NCI-H1092 treated with DMSO at 0.1 percent for 48 hours (cell line): ENCODE results near the gene SART1.
"Not testable (repeated sequence)": the region's sequence is repeated elsewhere in the genome, so short reads cannot be mapped to it uniquely, and the experiment has no call there.

Experiments used
- DNase-seq: peaks from one replicate; lab custom pipeline; 2025; lab: John Stamatoyannopoulos, UW

Gene SART1

GRCh38 chr11:66001942-66002647, 40.6 kb downstream of the SART1 start, which contains the start of the genes BANF1 and EIF1AD:
Gene BANF1 (plus strand): TSS chr11:66002503. CDS start chr11:66003251, 748 bp downstream.
Gene EIF1AD (minus strand): TSS chr11:66002157. CDS start chr11:66000389, 1,768 bp downstream.
- peak; percentile 99 for DNase-seq

DNA sequence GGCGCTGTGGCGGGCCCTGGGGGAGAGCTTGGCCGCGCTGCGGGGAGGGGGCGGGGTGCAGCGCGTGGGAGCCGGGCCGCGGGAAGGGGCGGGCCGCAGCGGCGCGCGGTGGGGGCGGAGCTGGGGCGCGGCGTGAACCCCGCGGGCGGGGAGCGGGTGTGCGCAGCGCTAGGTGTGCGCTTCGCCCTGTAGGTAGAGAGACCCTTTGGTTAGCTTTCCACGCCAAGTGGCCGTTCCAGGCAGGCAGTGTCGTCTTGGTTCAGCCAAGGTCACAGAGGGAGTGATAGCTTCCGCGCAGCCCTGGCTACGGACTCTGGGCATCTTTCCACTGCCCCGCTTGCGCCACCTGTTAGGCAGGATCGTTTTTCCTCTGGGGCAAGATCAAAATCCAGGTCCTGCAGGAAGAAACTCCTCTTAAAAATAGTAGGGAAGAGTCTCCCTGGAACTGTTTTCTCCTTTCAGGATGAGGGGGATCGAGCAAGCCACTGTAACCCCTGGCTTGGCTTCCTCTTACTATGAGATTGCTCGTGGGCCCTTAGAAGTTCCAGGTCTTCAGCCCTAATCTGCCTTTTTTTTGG, 41.2 kb downstream of the SART1 start:
- DNase-seq, result peak; percentile 70

DNA sequence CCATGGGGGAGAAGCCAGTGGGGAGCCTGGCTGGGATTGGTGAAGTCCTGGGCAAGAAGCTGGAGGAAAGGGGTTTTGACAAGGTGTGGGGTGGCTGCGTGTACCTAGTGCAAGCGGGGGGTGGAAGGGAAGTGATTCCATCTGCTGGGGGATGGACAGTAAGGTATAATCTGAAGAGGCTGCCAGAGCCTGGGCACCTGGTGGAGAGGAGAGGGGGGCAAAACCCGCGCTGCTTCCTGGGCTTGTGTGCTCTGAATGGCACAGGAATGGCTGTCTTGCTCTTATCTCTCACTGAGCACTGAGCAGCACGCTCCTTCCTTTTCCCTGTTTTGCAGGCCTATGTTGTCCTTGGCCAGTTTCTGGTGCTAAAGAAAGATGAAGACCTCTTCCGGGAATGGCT, 41.8 kb downstream of the SART1 start:
- no peak for DNase-seq

DNA sequence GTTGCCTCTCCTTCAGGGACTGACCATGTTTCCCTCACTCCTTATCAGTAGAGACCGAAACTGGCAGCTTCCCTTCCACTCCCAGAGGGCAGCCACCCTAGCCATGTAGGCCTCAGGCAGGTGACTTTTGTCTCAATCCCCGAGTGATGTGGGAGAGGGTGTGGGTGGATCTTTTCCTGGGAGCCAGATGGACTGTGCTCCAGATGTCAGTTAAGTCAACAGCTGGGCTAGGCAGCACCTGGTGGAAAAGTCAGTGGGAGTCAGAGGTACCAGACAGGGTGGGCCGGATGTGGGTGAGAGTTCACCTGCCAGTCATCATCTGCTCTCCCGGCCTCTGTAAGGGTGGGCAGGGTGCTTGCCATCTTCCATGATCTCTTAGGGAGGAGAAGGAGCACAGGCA, 42.7 kb downstream of the SART1 start:
- no peak for DNase-seq

GRCh38 chr11:66006134-66006890, 44.8 kb downstream of the SART1 start:
- no peak for DNase-seq

DNA sequence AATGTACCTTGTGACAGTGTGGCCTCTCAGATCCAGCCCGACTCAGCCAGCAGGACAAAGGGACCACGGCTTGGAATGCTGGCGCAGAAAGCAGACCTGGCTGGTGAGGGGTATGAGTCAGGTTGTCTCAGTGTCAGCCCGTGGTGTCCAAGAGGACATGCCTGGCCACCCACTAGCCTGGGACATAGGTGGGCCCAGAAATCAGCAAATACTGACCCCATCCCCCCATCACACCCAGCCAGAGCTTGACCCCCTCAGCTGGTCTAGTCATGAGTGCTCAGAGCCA, 45.3 kb downstream of the SART1 start:
- DNase-seq, result no peak

GRCh38 chr11:66007201-66007634, 45.7 kb downstream of the SART1 start:
- no peak for DNase-seq

DNA sequence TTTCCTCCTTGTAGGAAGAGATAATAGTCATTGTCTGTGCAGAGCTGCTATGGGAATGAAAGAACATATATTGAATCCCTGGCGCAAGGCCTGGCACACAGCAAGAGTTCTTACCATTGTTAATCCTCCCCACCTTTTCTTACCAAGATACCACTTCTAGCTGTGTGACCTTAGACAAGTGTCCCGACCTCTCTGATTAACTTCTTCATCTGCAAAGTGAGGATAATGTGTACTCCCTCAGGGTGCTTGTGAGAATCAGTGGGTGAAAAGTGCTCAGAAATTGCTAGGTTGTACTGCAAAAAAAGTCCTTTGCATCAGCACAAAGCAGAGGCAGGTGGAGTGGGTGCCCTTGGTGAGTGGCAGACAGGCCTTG, 46.5 kb downstream of the SART1 start:
- DNase-seq, result no peak

DNA sequence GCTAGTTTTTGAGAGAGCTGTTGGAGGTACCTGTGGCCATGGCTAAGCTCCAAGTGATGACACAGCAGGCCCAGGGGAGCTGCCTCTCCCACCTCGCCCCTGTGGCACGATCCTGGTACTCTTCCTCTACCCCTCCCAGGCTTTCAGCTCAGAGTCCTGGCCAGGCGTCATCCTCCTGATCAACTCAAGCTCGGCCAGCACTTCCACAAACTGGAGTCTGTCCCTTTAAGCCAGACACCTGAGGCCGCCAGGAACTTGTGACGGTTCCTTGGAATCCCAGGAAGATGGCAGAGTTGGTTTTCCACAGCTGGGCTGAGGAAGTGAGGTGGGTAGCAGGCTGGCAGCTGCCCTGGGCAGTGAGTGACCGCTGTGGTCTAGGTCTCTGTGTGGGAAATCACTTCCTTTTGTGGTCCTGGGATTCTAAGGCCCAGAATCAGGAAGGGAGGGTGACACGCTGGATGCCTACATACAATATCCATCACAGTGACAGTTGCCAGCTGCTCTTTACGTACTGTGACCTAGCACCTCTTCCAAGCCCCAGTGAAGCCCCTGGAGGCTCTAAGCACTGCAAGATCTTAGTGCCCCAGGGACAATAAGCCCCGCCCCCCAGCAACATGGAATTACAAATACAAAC, 47.1 kb downstream of the SART1 start:
- DNase-seq, result no peak

DNA sequence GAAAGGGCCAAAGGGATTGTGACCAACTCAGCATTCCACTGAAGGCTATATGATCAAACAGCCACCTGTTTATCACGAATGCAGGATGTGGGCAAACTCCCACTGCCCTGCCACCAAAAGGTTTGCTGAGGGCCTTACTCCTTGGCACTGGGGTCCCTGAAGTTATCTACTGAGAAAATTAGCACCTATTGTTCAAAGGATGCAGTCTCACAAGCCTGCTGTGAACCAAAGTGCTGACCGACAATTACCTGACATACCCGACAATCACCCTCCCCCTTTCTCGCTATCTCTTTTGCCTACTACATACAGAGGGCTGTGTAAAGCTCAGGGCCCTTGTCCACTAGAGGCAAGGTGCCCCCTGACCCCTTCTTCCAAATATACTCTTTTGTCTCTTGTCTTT, 48.5 kb downstream of the SART1 start:
- DNase-seq, result not testable (repeated sequence)

GRCh38 chr11:66011239-66011784, 49.8 kb downstream of the SART1 start:
- no peak for DNase-seq

- DNase-seq, result no peak
Observed at GRCh38 chr11:66011785-66012303, 50.3 kb downstream of the SART1 start, which contains the start of gene CST6. Gene CST6 (plus strand): TSS chr11:66012008. CDS start chr11:66012045, 37 bp downstream.

DNA sequence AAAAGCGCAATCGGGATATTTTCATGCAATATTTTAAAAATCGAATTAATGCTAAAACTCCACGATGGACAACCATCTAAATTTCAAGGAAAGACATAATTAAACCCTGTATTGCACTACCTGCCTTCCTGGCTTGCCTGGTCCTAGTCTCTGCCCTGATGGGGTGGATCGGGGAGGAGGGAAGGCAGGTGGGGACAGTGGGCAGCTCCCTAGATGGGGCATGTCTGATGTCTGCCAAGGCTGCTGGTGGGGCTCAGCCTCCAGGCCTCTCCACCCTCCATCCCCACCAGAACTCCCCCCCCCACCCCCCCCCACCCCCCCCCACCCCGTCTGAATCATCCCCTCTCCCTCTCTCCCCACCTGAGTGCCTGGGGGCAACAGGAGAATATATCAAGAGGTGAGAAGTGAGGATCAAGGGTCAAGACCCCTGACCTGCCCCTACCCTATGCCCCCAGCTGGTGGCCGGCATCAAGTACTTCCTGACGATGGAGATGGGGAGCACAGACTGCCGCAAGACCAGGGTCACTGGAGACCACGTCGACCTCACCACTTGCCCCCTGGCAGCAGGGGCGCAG, 50.9 kb downstream of the SART1 start:
- DNase-seq, result no peak

DNA sequence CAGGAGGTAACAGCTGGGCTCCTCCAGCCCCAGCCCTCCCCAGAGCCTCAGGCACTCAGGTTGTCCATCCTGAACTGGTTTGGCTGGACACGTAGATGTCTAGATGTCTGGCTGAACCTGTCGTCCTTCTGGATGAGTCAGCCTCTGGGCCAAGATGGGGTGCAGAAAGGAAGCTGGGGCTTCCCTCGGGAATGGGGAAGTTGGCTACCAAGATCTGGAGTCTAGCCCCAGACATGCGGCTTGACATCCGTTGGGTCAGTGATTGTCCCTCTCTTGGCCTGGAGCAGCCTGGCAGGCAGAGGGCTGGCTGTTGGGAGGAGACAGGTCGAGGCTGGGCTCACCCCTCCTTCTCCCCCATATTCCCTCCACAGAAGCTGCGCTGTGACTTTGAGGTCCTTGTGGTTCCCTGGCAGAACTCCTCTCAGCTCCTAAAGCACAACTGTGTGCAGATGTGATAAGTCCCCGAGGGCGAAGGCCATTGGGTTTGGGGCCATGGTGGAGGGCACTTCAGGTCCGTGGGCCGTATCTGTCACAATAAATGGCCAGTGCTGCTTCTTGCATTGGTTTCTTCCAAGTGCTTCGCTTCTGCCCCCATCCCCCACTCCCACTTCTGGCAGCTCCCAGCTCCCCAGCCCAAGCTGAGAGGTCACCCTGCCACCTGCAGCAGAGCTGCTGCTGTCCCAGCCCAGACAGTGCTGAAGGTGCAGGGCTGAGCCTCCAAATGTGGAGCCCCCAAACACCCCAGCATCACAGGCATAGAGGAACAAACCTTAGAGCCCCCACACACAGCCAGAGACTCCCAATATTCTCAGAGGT, 51.6 kb downstream of the SART1 start:
- no peak for DNase-seq

- no peak for DNase-seq
Observed at GRCh38 chr11:66013762-66014100, 52.2 kb downstream of the SART1 start.

DNA sequence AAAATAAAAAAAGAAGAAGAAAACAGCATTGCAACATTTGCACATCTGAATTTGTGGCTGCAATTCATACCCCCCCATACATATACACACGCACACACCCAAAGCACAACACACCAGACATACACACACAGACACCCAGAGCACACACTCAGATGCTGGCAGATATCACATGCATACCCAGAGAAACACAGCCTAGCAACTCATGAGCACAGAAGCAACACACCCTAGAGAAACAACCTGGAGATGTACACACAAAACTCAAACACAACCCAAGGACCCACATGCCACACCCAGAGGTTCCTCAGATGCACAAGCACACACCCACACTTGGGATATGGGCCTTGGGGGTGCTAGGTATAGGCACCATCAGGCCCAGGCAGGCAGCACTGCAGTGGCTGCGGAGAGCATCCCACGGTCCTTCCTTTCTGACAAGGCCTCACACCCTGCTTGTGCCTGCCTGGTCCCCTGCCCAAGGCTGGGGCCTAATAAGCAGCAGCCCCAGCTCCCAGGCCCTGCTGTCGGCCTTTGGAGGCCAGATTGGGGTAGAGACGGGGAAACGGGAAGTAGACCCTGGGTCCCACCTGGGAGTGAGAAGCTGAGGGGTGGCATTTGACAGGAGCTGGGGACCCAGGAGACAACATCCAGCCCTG, 53.4 kb downstream of the SART1 start:
- no peak for DNase-seq

GRCh38 chr11:66015454-66015881, 53.9 kb downstream of the SART1 start:
- DNase-seq, result no peak

DNA sequence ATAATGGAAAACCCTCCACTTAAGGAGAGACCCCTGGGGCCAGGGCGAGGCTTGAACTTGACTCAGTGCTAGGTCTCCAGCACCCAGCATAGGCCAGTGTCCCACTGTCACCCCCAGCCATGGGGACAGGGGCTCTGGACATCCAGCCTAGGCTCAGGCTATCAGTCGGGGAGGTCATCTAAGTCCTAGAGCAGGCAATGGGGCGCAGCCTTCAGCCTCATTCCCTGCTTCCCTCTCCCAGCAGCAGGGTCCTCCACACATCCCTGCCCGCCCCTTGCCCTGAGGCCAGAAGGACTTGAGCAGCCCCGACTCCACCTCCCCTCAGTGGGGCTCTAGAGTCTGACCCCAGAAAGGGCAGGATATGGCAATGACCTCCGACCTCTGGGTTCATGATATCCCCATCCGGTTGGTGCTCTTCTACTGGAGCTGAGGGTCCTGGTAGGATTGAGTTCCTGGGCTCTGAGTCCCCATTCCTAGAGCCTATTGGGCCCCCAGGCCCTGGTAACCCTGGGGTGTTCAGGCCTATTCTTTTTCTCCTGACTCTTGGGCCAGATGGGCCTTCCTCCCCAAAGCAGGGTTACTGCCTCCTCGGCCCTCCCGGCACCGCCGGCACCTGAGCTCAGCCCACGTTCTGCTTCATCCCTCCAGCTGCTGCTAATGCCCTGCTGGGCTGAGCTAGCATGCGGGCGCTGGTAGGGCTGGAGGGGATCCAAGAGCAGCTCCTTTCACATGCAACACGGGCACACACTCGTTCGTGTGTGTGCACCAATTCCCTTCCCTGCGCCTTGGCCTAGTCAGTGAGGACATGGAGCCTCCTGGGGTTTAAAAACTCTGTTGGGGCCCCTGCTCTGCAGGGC, 54.6 kb downstream of the SART1 start:
- DNase-seq, result peak; percentile 13

DNA sequence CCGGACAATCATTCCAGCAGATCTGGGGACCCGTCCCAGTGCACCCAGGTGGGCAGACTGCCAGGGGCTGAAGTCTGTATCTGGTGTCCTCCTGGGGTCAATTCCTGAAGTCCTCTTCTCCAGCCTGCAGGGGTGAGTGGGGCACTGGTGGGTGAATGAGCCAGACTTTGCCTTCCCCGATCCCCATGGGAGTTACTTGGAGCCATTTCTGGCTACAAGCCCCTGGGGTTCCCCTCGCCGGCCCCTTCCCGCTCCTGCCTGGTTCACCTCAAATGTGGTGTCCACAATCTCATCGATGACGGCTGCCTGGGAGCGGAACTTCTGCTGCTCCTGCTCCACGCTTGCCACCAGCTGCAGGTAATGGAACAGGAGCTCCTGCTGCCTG, 55.3 kb downstream of the SART1 start:
- DNase-seq, result no peak

DNA sequence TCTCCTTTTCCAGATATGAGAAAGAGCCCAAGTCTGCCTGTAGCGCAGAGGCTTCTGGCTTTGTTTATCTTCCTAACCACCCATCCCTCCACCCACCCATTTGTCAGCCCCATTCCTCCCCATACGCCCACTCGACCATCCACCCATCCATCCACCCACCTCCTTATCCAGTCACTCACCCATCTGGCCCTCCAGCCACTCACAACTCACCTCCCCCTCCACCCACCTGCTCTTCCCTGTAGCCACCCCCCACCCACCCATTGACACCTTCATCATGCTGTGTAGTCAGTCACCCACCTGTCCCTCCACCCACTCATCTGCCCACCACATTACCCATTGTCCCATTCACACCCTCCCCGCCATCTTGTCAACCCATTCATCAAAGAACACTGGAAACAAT, 55.8 kb downstream of the SART1 start:
- DNase-seq, result no peak
